Stimulated activated CD8-positive, alpha-beta memory T cell treated with anti-CD3 and anti-CD28 coated beads, Interleukin-15, amount 100 ng/mL, for 48 hours (primary cell): ENCODE measurements around the gene RALB.
A peak's percentile ranks its signal among the peaks of the same experiment; 100 is the strongest.
"Not testable (repeated sequence)": the region's sequence is repeated elsewhere in the genome, so short reads cannot be mapped to it uniquely, and the experiment has no call there.

Experiments used
- DNase-seq, 2 donors: peaks; one replicate each; pipeline ENCODE4 v3.0.0-alpha.2; 2020; ENCODE audit warnings: low read depth in 2 of 2

Gene RALB

DNA sequence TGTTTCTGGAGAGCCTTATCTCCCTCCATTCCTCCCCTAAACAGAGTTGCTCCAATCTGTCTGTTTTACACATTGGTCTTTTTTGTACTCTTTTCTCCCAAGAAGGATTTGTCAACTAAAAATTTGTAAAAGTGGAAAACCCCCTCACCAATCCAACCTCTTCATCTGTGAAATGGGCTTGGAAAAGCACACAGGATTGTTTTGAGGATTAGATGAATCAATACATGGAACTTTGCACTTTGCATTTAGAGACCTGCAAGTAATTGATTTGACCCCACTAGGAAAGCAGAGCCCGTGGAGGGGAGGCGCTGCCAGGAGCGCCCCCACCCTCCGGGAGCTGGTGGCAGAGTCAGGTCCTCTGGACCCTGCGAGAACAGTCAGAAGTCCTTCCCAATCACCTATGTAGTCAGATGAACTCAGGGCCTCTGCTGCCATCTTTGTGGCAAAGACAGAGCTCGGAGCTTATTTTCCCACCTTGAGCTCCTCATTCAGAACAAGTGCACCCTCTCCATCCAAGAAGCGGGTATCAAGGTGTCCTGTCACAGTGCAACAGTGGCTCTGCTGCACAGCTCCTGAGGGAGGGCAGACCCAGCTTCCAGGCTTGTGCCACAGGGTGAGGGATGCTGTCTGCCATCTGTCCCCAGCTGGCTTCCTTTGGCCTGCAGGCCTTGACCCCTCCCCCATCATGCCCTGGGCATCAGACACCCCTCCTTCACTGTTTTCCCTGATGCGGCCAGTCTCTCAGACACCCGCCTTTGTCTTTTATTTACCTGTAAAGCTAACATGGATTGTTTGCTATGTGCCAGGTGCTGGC is 27.7 kb upstream of the RALB start:
- DNase-seq, result no peak

- DNase-seq, result no peak
Observed at GRCh38 chr2:120225549-120226065, 27.0 kb upstream of the RALB start.

GRCh38 chr2:120226316-120226715 is 26.3 kb upstream of the RALB start:
- DNase-seq, result no peak

- peak in 1 of 2 donors; percentile 18 for DNase-seq
Observed at GRCh38 chr2:120227111-120227991, 25.3 kb upstream of the RALB start.

GRCh38 chr2:120228503-120228902 is 24.1 kb upstream of the RALB start:
- no peak for DNase-seq

- DNase-seq, result no peak
Observed at GRCh38 chr2:120229341-120229740, 23.3 kb upstream of the RALB start.

- DNase-seq, result no peak
Observed at GRCh38 chr2:120230515-120231471, 21.9 kb upstream of the RALB start.

DNA sequence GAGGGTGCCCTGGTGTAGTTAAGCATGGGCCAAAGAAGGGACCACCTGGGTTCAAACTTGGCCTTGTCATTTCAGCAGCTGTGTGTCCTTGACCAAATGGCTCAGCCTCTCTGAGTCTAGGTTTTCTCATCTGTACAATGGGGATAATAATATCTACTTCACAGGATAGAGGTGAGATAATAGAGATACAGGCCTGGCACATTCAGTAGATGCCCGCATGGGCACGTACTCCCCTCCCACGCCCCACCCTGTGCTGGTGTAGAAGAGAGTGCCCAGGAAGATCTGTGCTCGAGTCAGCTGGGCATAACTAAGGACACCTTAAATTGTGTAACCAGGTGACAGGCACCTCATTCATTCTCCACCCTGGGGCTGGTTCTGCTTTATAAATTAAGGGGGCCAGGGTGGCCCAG is 21.1 kb upstream of the RALB start:
- DNase-seq, result no peak

GRCh38 chr2:120231974-120232635 is 20.5 kb upstream of the RALB start:
- peak; percentile 67 to 68 for DNase-seq

- DNase-seq, result no peak
Observed at GRCh38 chr2:120233292-120233691, 19.4 kb upstream of the RALB start.

DNA sequence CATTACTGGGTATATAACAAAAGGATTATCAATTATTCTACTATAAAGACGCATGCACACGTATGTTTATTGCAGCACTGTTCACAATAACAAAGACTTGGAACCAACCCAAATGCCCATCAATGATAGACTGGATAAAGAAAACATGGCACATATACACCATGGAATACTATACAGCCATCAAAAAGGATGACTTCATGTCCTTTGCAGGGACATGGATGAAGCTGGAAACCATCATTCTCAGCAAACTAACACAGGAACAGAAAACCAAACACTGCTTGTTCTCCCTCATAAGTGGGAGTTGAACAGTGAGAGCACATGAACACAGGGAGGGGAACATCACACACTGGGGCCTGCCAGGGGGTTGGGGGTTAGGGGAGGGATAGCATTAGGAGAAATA is 17.5 kb upstream of the RALB start:
- not testable (repeated sequence) for DNase-seq

DNA sequence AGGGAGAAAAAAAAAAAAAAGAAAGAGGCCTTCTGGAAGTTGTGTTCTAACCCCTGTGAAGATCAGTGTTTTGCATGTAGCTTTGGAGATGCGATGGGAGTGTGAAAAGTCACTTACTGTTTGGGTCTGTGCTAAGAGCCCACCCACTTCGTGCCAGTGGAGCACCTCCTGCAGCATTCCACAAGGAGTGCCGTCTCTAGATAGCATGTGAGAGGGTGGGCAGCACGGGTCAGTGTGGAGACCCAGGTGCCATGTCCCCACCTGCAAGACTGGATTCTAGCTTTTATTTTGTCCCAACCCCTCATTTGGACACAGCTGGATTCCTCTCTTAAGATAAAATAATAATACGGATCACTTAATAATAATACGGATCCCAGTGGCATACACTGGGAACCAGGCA is 17.0 kb upstream of the RALB start:
- no peak for DNase-seq

GRCh38 chr2:120236316-120236715 is 16.3 kb upstream of the RALB start:
- no peak for DNase-seq

DNA sequence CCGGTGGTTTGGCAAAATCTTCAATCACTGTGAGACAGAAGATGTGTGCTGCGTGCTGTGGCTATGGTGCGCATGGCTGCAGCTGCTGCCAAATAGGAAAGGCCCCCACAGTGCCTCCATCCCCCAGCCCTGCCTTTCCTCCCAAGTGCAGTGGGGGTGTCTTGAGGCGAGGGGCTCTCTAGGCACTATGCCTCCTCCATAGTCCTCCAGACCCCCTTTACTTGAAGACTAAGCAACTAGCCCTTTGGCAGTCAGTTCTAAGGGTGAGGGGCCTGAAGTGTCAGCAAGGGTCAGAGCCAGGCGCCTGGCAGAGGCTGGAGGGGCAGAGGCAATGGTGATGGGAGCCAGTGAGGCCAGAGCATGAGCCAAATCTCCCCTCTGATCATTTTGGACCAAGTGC is 15.9 kb upstream of the RALB start:
- no peak for DNase-seq

DNA sequence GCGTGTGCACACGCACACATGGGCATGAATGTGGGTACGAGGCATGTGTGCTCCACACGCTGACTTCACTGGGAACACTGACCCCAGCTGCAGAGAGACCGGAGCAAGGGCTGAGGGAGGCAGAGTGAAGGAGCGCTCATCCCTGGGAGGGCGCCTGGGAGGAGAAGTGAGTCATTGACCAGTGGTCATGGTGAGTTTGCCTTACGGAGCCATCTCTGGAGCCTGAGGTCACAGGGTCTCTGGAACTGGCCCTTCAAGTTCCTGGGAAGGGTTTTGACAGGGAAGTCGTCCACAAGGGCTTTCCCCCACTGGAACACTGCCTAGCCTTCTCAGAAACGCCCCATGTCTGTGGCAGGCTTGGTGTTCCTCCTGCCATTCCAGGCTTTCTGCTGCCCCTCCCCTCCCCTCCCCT is 15.2 kb upstream of the RALB start:
- DNase-seq, result no peak

DNA sequence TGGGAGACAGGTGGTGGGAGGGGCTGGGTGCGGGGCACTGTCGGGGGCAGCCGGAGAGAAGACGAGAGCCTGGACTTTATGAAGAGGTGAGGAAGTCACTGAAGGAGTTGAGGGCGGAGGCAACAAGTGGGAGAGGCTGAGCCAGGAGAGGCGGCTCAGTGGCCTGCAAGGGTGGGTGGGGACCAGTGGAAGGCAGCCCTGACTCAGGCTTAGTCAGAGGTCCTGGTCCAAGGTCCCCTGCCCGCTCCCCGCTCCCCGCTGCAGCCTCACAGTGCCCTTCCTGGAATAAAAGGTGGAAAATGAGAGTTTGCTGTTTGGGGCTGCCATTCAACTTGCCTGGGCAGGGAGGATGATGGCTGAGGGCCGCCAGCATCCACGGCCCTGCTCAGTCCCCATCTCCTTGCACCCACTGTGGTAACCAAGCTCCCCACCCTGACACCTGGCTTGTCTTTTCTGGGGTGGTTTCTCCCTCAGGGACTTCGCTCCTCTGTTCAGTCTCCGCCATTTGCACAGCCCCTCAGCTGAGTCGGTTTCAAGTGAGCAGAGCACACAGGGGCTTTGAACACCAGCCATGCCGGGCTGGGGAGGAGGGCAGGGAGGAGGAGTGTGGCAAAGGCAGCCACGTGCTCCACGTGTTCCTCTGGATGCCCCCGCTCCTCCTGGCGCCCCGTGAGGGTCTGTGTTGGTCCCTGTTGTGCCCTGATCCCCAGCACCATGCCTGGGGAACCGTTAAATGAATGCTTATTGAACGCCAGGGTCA is 13.7 kb upstream of the RALB start:
- no peak for DNase-seq

DNA sequence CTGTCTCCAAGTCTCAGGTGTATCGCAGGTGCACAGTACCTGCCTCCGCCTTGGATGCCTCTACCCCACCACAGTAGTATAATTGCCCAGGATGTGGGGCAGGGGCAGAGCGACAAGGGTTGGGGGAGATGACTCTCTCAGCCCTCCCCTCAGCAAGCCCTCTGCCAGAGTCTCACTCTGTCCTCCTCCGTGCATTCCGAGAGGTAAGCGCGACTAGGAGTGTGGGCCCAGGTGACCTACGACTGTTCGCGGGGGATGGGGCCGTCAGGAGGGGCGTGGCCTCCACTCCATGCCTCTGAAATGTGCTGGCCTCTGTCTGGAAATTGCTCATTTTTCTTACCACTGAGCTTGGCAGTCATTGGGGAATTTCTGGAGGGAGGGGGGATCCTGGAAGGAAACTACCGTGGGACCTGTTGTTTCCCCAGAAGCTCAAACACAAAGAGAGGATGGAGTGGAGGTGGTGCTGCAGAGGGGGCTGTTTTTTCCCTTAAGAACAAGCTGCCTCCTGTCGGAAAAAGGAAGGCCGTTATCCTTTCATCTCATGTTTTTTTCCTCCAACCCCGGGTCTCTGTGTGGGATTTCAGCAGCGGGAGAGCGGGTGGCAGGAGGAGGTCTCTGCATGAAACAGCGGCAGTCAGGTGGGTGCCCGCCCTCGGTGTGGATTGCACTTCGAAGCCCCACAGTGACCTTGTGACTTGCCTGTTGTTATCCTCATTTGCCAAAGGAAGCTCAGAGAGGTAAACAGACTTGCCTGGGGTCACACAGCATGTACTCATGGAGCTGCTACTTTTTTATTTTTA is 13.0 kb upstream of the RALB start:
- no peak for DNase-seq

- no peak for DNase-seq
Observed at GRCh38 chr2:120240901-120241429, 11.7 kb upstream of the RALB start.

DNA sequence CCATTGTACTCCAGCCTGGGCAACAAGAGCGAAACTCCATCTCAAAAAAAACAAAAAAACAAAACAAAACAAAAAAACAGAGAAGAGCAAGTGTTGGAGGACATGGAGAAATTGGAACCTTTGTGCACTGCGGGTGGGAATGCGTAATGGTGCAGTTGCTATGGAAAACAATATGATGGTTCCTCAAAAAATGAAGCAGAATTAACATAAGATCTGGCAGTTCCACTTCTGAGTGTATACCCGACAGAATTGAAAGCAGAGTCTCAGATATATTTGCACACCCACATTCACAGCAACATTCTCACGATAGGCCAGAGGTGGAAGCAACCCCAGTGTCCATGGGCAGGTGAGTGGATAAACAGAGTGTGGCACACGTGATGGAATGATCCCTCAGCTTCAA is 11.0 kb upstream of the RALB start:
- no peak for DNase-seq
